B cell (primary cell): ENCODE results near the gene PDE6A. TPM values are rescaled to one million over a fixed set of nuclear protein-coding genes. Genes with fewer than 3 reads are reported as not detected.

ENCODE experiments used
- ATAC-seq: fragments of 200-7000 bp; cut with Tn5 transposase; one replicate; pipeline ENCODE4 v1.10.0; 2021; ENCODE audit warnings: low read depth, mild to moderate bottlenecking, moderate number of reproducible peaks, moderate library complexity
- CTCF ChIA-PET: fragments of 350-600 bp; sonication (Branson Sonifier 250); formaldehyde crosslinking; loops from one replicate; lab custom pipeline; 2021; ENCODE audit warnings: antibody characterized with exemption, inconsistent platforms; lab: Charles Lee
- POLR2A ChIA-PET: fragments of 350-600 bp; sonication (Branson Sonifier 250); formaldehyde crosslinking; loops from one replicate; lab custom pipeline; 2021; ENCODE audit warnings: antibody characterized with exemption; lab: Charles Lee
- DNase-seq: peaks from one replicate; pipeline ENCODE4 v3.0.0; 2013
- H2AFZ ChIP-seq: 2 replicates; pipeline ENCODE4 v1.6.1; 2012; ENCODE audit warnings: mild to moderate bottlenecking, low read depth, low read length; ENCODE audit not compliant: insufficient read depth, poor library complexity, severe bottlenecking
- H3K27ac ChIP-seq, 2 donors: 1 replicate in 1 of 2; 2 replicates in 1 of 2; pipeline ENCODE4 v1.5.1; 2012 to 2013; ENCODE audit warnings: low read length in 2 of 2, mild to moderate bottlenecking in 2 of 2, moderate library complexity in 1 of 2
- H3K27me3 ChIP-seq, 4 experiments: fragments of 200-600 bp in 1 of 4; sonication (generic) in 1 of 4; replicated peaks in 1 of 4; 1 replicate in 2 of 4; 2 replicates in 2 of 4; pipeline versions ENCODE4 v1.6.1 to v1.7.0; 2013 to 2016; ENCODE audit warnings: low read length in 3 of 4, mild to moderate bottlenecking in 2 of 4, mixed read lengths in 1 of 4, moderate library complexity in 1 of 4; ENCODE audit not compliant: insufficient read depth in 4 of 4, control insufficient read depth in 3 of 4; ENCODE audit errors: control extremely low read depth in 1 of 4
- H3K36me3 ChIP-seq, 2 experiments: replicated peaks in 1 of 2; 1 replicate in 1 of 2; 2 replicates in 1 of 2; pipeline versions ENCODE4 v1.6.1 to v1.7.1; 2013; ENCODE audit warnings: low read length in 1 of 2; ENCODE audit not compliant: insufficient read depth in 2 of 2, control insufficient read depth in 1 of 2; ENCODE audit errors: control extremely low read depth in 1 of 2, extremely low read depth in 1 of 2
- H3K4me1 ChIP-seq, 2 donors: fragments of 200-600 bp in 1 of 2; sonication (generic) in 1 of 2; 1 replicate in 1 of 2; 2 replicates in 1 of 2; pipeline versions ENCODE4 v1.5.1 to v1.6.1; 2013 to 2017; ENCODE audit warnings: low read length in 2 of 2; ENCODE audit not compliant: control insufficient read depth in 2 of 2, insufficient read depth in 2 of 2
- H3K4me2 ChIP-seq: replicated peaks from 2 replicates; pipeline ENCODE3; 2012; ENCODE audit warnings: mild to moderate bottlenecking, low read depth, low read length; ENCODE audit not compliant: poor library complexity, severe bottlenecking
- H3K4me3 ChIP-seq, 5 experiments: fragments of 200-600 bp in 1 of 5; sonication (generic) in 1 of 5; 1 replicate in 3 of 5; 2 replicates in 2 of 5; pipeline versions ENCODE4 v1.5.1 to v1.7.0; 2011 to 2016; ENCODE audit warnings: low read length in 4 of 5, mild to moderate bottlenecking in 4 of 5, low read depth in 2 of 5, control low read depth in 1 of 5, moderate library complexity in 1 of 5; ENCODE audit not compliant: insufficient read depth in 1 of 5; ENCODE audit errors: control extremely low read depth in 1 of 5, extremely low read depth in 1 of 5
- H3K79me2 ChIP-seq: fragments of 200-600 bp; sonication (generic); one replicate; pipeline ENCODE4 v1.6.0; 2016; ENCODE audit warnings: low read length; ENCODE audit not compliant: control insufficient read depth, insufficient read depth
- H3K9ac ChIP-seq: fragments of 200-600 bp; sonication (generic); 2 replicates; pipeline ENCODE4 v1.6.1; 2017; ENCODE audit warnings: mild to moderate bottlenecking, low read length, moderate library complexity
- H3K9me3 ChIP-seq, 3 donors: one replicate each; pipeline versions ENCODE4 v1.6.1 to v1.7.1; 2013; ENCODE audit warnings: low read length in 2 of 3; ENCODE audit not compliant: control insufficient read depth in 2 of 3, insufficient read depth in 1 of 3; ENCODE audit errors: control extremely low read depth in 1 of 3
- H4K20me1 ChIP-seq: 2 replicates; pipeline ENCODE4 v1.6.0; 2012; ENCODE audit warnings: mild to moderate bottlenecking, low read length; ENCODE audit not compliant: insufficient read depth, control insufficient read depth, poor library complexity, severe bottlenecking
- H3K27ac Mint-ChIP-seq: one replicate; pipeline ENCODE4 v1.8.0; 2021; ENCODE audit warnings: mixed read lengths
- H3K27me3 Mint-ChIP-seq: one replicate; pipeline ENCODE4 v1.8.0; 2021; ENCODE audit warnings: mixed read lengths
- H3K4me1 Mint-ChIP-seq: one replicate; pipeline ENCODE4 v1.8.0; 2021; ENCODE audit warnings: mixed read lengths
- H3K4me3 Mint-ChIP-seq: one replicate; pipeline ENCODE4 v1.8.0; 2021; ENCODE audit warnings: mixed read lengths
- H3K9me3 Mint-ChIP-seq: one replicate; pipeline ENCODE4 v1.8.0; 2022; ENCODE audit warnings: mixed read lengths; ENCODE audit not compliant: insufficient read depth
- EZH2 ChIP-seq: IDR thresholded peaks from 2 replicates; pipeline ENCODE4 v1.6.1; 2012; ENCODE audit warnings: borderline replicate concordance, low read depth, mild to moderate bottlenecking, moderate library complexity, low read length; ENCODE audit not compliant: insufficient read depth, poor library complexity, severe bottlenecking
- WGBS: methylation state at CpG from one replicate; pipeline ENCODE4 v1.1.5; 2013; ENCODE audit warnings: missing lambda C conversion rate; ENCODE audit not compliant: insufficient coverage; 5-methylcytosine and 5-hydroxymethylcytosine counted together
- intact Hi-C: fragments of 100-400 bp; cut with micrococcal nuclease; formaldehyde crosslinking; loops from one replicate; pipeline ENCODE4 v1.10.0; 2022
- polyA plus RNA-seq: library from polyadenylated mRNA; depleted of rRNA; stranded (reverse); fragments of >200 nt; gene quantifications from 2 replicates; pipeline ENCODE4 v1.2.3, GENCODE V29; 2012
- total RNA-seq, 2 donors: library from RNA; stranded (reverse); fragments of 120-200 nt in 1 of 2; gene quantifications; 1 replicate in 1 of 2; 2 replicates in 1 of 2; pipeline versions ENCODE4 v1.2.3 to v1.2.4, GENCODE V29; 2013 to 2022
- TF ChIP-seq, protein P1 (sequence below): fragments of 200-600 bp; IDR thresholded peaks from one replicate; pipeline ENCODE4 v1.8.0; 2022; ENCODE audit warnings: antibody characterized with exemption, mild to moderate bottlenecking

PDE6A gene
- total and polyA plus RNA-seq, 2 donors (not counting 1 experiment from before 2014, with no cell fraction given): not detected

- Histone ChIP-seq H3K9ac (no peak overlapping the region), H3K79me2 (no peaks in the 10 kb centered on the region), H3K4me3 (no peak overlapping the region), H3K9me3 (no peaks in the 10 kb centered on the region), H3K27me3 (no peaks in the 10 kb centered on the region), H4K20me1 (no peaks in the 10 kb centered on the region), H2AFZ (no peak overlapping the region), H3K4me1 (no peaks in the 10 kb centered on the region), H3K4me2 (no peak overlapping the region), H3K36me3 (no peaks in the 10 kb centered on the region), H3K27ac (no peak overlapping the region)
- no CpG with 5 or more reads among the region's 1 CpG for WGBS
- POLR2A ChIA-PET: no interaction called here
- DNase-seq: no peak
- ATAC-seq: no peak
- TF ChIP-seq, protein P1, sequence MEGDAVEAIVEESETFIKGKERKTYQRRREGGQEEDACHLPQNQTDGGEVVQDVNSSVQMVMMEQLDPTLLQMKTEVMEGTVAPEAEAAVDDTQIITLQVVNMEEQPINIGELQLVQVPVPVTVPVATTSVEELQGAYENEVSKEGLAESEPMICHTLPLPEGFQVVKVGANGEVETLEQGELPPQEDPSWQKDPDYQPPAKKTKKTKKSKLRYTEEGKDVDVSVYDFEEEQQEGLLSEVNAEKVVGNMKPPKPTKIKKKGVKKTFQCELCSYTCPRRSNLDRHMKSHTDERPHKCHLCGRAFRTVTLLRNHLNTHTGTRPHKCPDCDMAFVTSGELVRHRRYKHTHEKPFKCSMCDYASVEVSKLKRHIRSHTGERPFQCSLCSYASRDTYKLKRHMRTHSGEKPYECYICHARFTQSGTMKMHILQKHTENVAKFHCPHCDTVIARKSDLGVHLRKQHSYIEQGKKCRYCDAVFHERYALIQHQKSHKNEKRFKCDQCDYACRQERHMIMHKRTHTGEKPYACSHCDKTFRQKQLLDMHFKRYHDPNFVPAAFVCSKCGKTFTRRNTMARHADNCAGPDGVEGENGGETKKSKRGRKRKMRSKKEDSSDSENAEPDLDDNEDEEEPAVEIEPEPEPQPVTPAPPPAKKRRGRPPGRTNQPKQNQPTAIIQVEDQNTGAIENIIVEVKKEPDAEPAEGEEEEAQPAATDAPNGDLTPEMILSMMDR: no peak
- TF ChIP-seq EZH2: no peak
- no peaks in the 10 kb centered on the region for H3K4me1 Mint-ChIP-seq
- H3K27ac Mint-ChIP-seq: no peak overlapping the region
- no peak overlapping the region for H3K4me3 Mint-ChIP-seq
- H3K27me3 Mint-ChIP-seq: peaks cover 8% of the 10 kb centered on the region
- CTCF ChIA-PET: no interaction called here
- intact Hi-C loops: no loop called here
- H3K9me3 Mint-ChIP-seq: no peaks in the 10 kb centered on the region
These were observed 51.1 kb downstream of the PDE6A start for GRCh38 chr5:149893403-149893931.

DNA sequence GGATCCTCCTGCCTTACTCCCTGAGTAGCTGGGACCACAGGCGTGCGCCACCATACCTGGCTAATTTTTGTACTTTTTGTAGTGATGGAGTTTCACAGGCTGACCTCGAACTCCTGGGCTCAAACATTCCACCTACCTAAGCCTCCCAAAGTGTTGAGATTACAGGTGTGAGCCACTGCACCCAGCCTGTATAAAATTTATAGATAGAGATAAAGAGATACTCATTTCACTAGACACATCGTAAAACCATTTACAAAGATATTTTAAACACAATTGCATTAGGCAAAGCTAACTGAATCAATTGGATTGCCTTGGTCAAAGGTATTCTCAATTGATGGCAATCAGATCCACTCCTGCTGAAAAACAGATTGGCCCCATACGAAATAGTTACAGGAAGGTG is 52.0 kb downstream of the PDE6A start:
- intact Hi-C loops: no loop called here

More for the DNA sequence above, 52.0 kb downstream of the PDE6A start:
- H3K9me3 Mint-ChIP-seq: no peaks in the 10 kb centered on the region
- ATAC-seq (no peak), DNase-seq (no peak)
- peaks cover 6% of the 10 kb centered on the region for H3K27me3 Mint-ChIP-seq
- no peaks in the 10 kb centered on the region for H3K36me3 ChIP-seq
- H3K4me3 Mint-ChIP-seq: no peak overlapping the region
- POLR2A ChIA-PET: no interaction called here
- H3K79me2 ChIP-seq: no peaks in the 10 kb centered on the region
- no peak for TF ChIP-seq EZH2
- TF ChIP-seq, protein P1: no peak
- H3K27ac Mint-ChIP-seq: no peak overlapping the region
- CTCF ChIA-PET: no interaction called here
- H3K27me3 ChIP-seq: no peaks in the 10 kb centered on the region
- WGBS: 100% methylated on average over 1 of the region's 5 CpGs
- H3K4me3 ChIP-seq: no peak overlapping the region
- H3K4me2 ChIP-seq: no peak overlapping the region
- H2AFZ ChIP-seq: no peak overlapping the region
- no peak overlapping the region for H3K27ac ChIP-seq
- H3K4me1 Mint-ChIP-seq: no peaks in the 10 kb centered on the region
- H3K4me1 ChIP-seq: no peaks in the 10 kb centered on the region
- H3K9me3 ChIP-seq: no peaks in the 10 kb centered on the region
- no peak overlapping the region for H3K9ac ChIP-seq
- H4K20me1 ChIP-seq: no peaks in the 10 kb centered on the region
